Limb (tissue), 2 donors: ENCODE measurements around the gene TMEM266.

Experiments
- DNase-seq, 2 donors: peaks; one replicate each; pipeline ENCODE4 v3.0.0-alpha.2; 2016; ENCODE audit errors: extremely low spot score in 2 of 2

The TMEM266 gene

GRCh38 chr15:76201536-76202255, 141.9 kb downstream of the TMEM266 start:
- peak in 1 of 2 donors; percentile 6 for DNase-seq

GRCh38 chr15:76203346-76204108, 143.7 kb downstream of the TMEM266 start:
- peak in 1 of 2 donors; percentile 21 for DNase-seq

- DNase-seq = peak in 1 of 2 donors; percentile 32
Observed at GRCh38 chr15:76204109-76204845, 144.5 kb downstream of the TMEM266 start.

- DNase-seq = peak in 1 of 2 donors; percentile 15
Observed at GRCh38 chr15:76204916-76205460, 145.2 kb downstream of the TMEM266 start.

GRCh38 chr15:76206325-76206976, 146.7 kb downstream of the TMEM266 start:
- peak in 1 of 2 donors; percentile 80 for DNase-seq

GRCh38 chr15:76208084-76208785, 148.4 kb downstream of the TMEM266 start:
- peak in 1 of 2 donors; percentile 26 for DNase-seq

GRCh38 chr15:76208786-76209424, 149.1 kb downstream of the TMEM266 start:
- DNase-seq = no peak

GRCh38 chr15:76209523-76209922, 149.7 kb downstream of the TMEM266 start:
- no peak for DNase-seq

- no peak for DNase-seq
Observed at GRCh38 chr15:76209942-76210341, 150.2 kb downstream of the TMEM266 start.

- no peak for DNase-seq
Observed at GRCh38 chr15:76215634-76216033, 155.8 kb downstream of the TMEM266 start.

GRCh38 chr15:76217029-76217881, 157.5 kb downstream of the TMEM266 start:
- DNase-seq = no peak

- DNase-seq = no peak
Observed at GRCh38 chr15:76217882-76218217, 158.1 kb downstream of the TMEM266 start.

- DNase-seq = no peak
Observed at GRCh38 chr15:76221085-76221767, 161.4 kb downstream of the TMEM266 start.

GRCh38 chr15:76222159-76222558, 162.4 kb downstream of the TMEM266 start:
- no peak for DNase-seq

- DNase-seq = no peak
Observed at GRCh38 chr15:76223521-76223920, 163.7 kb downstream of the TMEM266 start.

- no peak for DNase-seq
Observed at GRCh38 chr15:76229266-76229665, 169.5 kb downstream of the TMEM266 start.

- no peak for DNase-seq
Observed at GRCh38 chr15:76233921-76234320, 174.1 kb downstream of the TMEM266 start.

GRCh38 chr15:76234337-76234889, 174.6 kb downstream of the TMEM266 start:
- DNase-seq = no peak
